ENCODE measurements around the gene KCNJ14. TPM values are rescaled to one million over a fixed set of nuclear protein-coding genes. Genes with fewer than 3 reads are reported as not detected.

KCNJ14 gene
- total RNA-seq, 1 experiment from 2014 or later = 1.4 TPM

DNA sequence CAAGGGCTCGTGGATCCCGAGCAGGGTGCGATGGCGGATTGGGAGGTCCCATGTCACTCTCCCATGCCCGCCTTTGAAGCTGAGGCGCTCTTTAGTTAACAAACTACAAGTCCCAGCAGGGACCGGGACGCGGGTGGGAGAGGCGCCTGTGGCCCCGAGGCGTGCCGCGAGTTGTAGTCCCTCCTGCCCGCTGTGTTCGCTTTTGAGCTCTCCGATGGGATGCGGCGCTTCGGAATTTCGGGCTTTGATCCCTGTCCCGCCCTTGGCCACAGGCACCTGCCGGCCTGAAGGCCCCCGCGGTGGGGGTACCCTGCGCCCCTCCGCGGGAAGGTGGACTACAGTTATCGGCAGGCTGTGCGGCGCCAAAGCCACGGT is 24.8 kb downstream of the KCNJ14 start:
- Histone ChIP-seq H3K9me2 (replicated peaks; ENCODE audit: low read length) (no peaks in the 10 kb centered on the region), H3K79me2 (ENCODE audit: low read length) (no peaks in the 10 kb centered on the region), H3K27ac (ENCODE audit: low read length) (no peak overlapping the region), H3F3A (ENCODE audit: low read length, unreplicated experiment) (no peaks in the 10 kb centered on the region), H3K4me2 (ENCODE audit: low read length) (no peak overlapping the region), H3K9me3 (ENCODE audit: low read length) (no peaks in the 10 kb centered on the region), H4K20me1 (ENCODE audit: low read length) (no peaks in the 10 kb centered on the region), H3K36me3 (ENCODE audit: low read depth, low read length) (no peaks in the 10 kb centered on the region), H3K9ac (ENCODE audit: low read length) (no peak overlapping the region), H3K4me3 (ENCODE audit: low read length) (no peak overlapping the region), H2AFZ (ENCODE audit: low read length) (no peak overlapping the region), H3K27me3 (ENCODE audit: low read length) (no peaks in the 10 kb centered on the region), H3K4me1 (ENCODE audit: insufficient read depth, low read length) (no peaks in the 10 kb centered on the region)
- ChIA-PET CTCF (no interaction called here), POLR2A (ENCODE audit: unreplicated experiment) (no interaction called here)
- ATAC-seq = no peak
- TF ChIP-seq EZH2 (IDR thresholded peaks at IDR 0.05; ENCODE audit: low read length, unreplicated experiment) (no peak), EZH2phosphoT487 (IDR thresholded peaks at IDR 0.05; ENCODE audit: borderline replicate concordance, low read length) (no peak)
- TF ChIP-seq, protein P1, sequence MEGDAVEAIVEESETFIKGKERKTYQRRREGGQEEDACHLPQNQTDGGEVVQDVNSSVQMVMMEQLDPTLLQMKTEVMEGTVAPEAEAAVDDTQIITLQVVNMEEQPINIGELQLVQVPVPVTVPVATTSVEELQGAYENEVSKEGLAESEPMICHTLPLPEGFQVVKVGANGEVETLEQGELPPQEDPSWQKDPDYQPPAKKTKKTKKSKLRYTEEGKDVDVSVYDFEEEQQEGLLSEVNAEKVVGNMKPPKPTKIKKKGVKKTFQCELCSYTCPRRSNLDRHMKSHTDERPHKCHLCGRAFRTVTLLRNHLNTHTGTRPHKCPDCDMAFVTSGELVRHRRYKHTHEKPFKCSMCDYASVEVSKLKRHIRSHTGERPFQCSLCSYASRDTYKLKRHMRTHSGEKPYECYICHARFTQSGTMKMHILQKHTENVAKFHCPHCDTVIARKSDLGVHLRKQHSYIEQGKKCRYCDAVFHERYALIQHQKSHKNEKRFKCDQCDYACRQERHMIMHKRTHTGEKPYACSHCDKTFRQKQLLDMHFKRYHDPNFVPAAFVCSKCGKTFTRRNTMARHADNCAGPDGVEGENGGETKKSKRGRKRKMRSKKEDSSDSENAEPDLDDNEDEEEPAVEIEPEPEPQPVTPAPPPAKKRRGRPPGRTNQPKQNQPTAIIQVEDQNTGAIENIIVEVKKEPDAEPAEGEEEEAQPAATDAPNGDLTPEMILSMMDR (conservative IDR thresholded peaks at IDR 0.05; ENCODE audit: low read depth, low read length) = no peak
- no peak for DNase-seq
- intact Hi-C loops (cut with micrococcal nuclease) = no loop called here
- BruUV-seq (replicated peaks) = no TSS peak

DNA sequence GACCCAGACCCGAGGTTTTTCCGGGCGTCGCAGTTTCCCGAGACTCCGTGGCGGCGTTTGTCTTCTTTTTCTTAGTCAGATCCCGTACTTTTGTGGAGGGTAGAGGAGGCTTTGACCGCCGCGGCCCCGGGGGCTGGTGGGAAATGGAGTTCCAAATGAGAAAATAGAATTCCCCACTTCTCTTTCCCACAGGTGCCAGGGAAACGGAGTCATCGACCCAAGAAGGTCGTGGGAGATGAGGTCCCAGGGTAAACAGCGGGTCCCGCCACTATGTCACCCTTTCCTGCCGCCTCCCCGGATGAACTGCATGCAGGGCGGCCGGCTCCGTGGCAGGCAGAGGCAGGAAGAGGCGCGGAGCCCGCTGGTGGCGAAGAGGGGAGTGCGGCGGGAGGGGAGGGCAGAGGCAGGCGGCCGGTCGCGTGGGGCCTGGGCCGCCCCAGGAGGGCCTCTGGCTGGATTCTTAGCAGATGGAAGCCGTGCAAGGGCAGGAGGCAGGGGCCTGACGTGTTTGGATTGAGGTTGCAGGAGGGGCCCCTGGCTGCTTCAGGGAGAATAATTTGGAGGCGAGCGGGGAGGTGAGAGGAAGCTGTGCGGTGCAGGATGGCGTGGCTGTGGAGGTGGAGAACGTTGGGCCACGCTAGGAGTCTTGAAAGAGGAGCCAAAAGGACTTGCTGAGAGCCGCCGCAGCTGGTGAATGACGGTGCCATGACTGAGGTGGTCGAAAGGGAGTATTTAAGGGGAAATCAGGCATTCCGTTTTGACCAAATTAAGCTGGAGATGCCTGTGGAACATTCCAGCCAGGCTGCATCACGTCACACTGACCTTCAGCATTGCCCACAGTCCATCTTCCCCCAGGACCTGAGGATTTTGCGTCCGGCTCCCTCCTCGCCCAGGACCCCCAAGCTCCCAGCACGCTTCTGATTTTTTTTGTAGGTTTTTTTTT is 25.5 kb downstream of the KCNJ14 start:
- Histone ChIP-seq H3K4me3 (ENCODE audit: low read length) (no peak overlapping the region), H3K79me2 (ENCODE audit: low read length) (no peaks in the 10 kb centered on the region), H3K9ac (ENCODE audit: low read length) (no peak overlapping the region), H4K20me1 (ENCODE audit: low read length) (no peaks in the 10 kb centered on the region), H3K9me3 (ENCODE audit: low read length) (no peaks in the 10 kb centered on the region), H3F3A (ENCODE audit: low read length, unreplicated experiment) (no peaks in the 10 kb centered on the region), H2AFZ (ENCODE audit: low read length) (no peak overlapping the region), H3K9me2 (replicated peaks; ENCODE audit: low read length) (no peaks in the 10 kb centered on the region), H3K4me2 (ENCODE audit: low read length) (no peak overlapping the region), H3K27ac (ENCODE audit: low read length) (no peak overlapping the region), H3K27me3 (ENCODE audit: low read length) (no peaks in the 10 kb centered on the region), H3K36me3 (ENCODE audit: low read depth, low read length) (no peaks in the 10 kb centered on the region), H3K4me1 (ENCODE audit: insufficient read depth, low read length) (0 out of 2 replicates have a peak, but pooled peaks cover 2% of the 10 kb centered on the region)
- CTCF ChIA-PET = no interaction called here
- TF ChIP-seq EZH2 (IDR thresholded peaks at IDR 0.05; ENCODE audit: low read length, unreplicated experiment) = no peak
- intact Hi-C loops (cut with micrococcal nuclease) = no loop called here
- no TSS peak for BruUV-seq (replicated peaks)
- DNase-seq = no peak
- no peak for ATAC-seq
- POLR2A ChIA-PET (ENCODE audit: unreplicated experiment) = interaction anchor here (0.7 kb wide), 1 partner anchor 11 kb away, joined by 5 read pairs; no protein-coding TSS in a partner anchor

DNA sequence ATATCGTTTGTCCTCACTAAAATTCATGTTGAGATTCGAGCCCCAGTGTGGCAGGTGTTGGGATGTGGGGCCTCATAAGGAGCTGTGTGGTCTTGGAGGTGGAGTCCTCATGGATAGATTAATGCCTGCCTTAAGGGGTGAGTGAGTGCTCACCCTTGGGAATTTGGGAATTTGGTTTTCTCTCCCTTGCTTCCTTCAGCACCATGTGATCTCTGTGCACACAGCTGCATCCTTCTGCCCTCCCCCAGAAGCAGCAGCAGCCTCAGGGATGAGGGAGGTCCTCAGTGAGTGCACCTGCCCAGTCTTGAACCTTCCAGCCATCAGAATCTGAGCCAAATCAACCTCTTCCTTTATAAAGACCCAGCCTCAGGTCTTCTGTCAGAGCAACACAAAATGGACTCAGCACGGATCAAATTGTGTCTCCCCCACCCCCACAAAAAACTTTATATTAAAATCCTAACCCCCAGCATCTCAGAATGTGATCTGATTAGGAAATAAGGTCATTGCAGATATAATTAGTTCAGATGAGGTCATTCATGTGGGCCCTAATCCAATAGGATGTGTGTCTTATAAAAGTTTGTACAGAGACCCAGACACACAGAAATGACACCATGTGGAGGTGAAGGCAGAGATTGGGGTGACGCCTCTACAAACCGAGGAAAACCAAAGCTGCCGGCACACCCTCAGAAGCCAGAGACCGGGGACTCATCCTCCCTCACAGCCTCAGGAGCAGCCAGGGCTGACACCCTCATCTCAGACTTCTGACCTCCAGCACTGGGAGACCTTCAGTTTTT is 26.7 kb downstream of the KCNJ14 start:
- no peaks in the 10 kb centered on the region for H4K20me1 ChIP-seq (ENCODE audit: low read length)
- POLR2A ChIA-PET (ENCODE audit: unreplicated experiment) = no interaction called here
- intact Hi-C loops (cut with micrococcal nuclease) = no loop called here

More for the DNA sequence above, 26.7 kb downstream of the KCNJ14 start:
- TF ChIP-seq, protein P1 (conservative IDR thresholded peaks at IDR 0.05; ENCODE audit: low read depth, low read length) = no peak
- TF ChIP-seq EZH2 (IDR thresholded peaks at IDR 0.05; ENCODE audit: low read length, unreplicated experiment) (no peak), EZH2phosphoT487 (IDR thresholded peaks at IDR 0.05; ENCODE audit: borderline replicate concordance, low read length) (no peak)
- no peaks in the 10 kb centered on the region for H3K9me3 ChIP-seq (ENCODE audit: low read length)
- no peaks in the 10 kb centered on the region for H3F3A ChIP-seq (ENCODE audit: low read length, unreplicated experiment)
- no peak overlapping the region for H3K4me3 ChIP-seq (ENCODE audit: low read length)
- peaks cover 10% of the 10 kb centered on the region; the same call in 1 of the 2 replicates for H3K4me1 ChIP-seq (ENCODE audit: insufficient read depth, low read length)
- no peaks in the 10 kb centered on the region for H3K36me3 ChIP-seq (ENCODE audit: low read depth, low read length)
- no peak overlapping the region for H3K4me2 ChIP-seq (ENCODE audit: low read length)
- H2AFZ ChIP-seq (ENCODE audit: low read length) = no peak overlapping the region
- H3K9me2 ChIP-seq (replicated peaks; ENCODE audit: low read length) = no peaks in the 10 kb centered on the region
- BruUV-seq (replicated peaks) = TSS peak; percentile 7
- H3K79me2 ChIP-seq (ENCODE audit: low read length) = no peaks in the 10 kb centered on the region
- H3K27me3 ChIP-seq (ENCODE audit: low read length) = no peaks in the 10 kb centered on the region
- H3K27ac ChIP-seq (ENCODE audit: low read length) = no peak overlapping the region
- no peak overlapping the region for H3K9ac ChIP-seq (ENCODE audit: low read length)
- ATAC-seq (peak; percentile 29), DNase-seq (no peak)
- CTCF ChIA-PET = no interaction called here

Data from PC-3 (cell line).